ELF-1 (cell line): Measurements from ENCODE around the gene TIMM23.
A peak's percentile ranks its signal among the peaks of the same experiment; 100 is the strongest.
"Not testable (repeated sequence)": the region's sequence is repeated elsewhere in the genome, so short reads cannot be mapped to it uniquely, and the experiment has no call there.

Experiments
- DNase-seq: peaks from one replicate; pipeline ENCODE4 v3.0.0-alpha.2; 2016; ENCODE audit warnings: low read depth, low spot score

Gene TIMM23

DNA sequence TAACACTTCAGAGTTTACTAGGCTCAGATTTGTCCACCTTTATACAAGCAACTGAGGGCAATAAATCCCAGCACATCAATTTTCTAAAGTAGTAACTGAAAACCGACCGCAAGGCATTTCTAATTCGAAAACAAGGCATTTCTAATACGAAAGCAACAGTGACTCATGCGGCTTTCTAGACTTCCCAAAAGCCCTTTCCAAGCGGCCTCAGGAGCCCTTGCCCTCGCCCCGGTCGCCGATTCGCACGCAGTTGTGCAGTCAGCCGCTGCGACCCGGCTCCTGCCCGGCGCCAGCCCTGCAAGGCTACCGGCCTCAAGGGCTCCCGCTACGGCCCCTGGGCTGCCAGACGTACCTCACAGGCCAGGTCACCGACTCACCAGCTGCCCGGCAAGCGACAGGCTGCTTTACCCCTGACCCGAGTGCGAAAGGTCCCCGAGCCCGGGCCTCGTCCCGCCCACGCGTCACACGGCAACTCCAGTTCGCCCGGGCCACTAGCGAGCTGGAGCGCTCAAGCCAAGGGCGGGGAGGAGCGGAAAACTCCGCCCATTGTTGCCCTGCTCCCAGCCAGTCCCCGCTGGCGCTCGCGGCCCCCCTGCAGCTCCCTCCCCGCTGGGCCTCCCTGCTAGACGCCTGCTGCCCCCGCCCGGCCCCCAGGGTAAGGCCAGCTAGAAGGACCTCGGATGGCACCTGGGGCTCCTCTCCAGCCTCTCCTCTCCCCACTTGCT is 50.9 kb downstream of the TIMM23 start:
- DNase-seq, result peak; percentile 97

DNA sequence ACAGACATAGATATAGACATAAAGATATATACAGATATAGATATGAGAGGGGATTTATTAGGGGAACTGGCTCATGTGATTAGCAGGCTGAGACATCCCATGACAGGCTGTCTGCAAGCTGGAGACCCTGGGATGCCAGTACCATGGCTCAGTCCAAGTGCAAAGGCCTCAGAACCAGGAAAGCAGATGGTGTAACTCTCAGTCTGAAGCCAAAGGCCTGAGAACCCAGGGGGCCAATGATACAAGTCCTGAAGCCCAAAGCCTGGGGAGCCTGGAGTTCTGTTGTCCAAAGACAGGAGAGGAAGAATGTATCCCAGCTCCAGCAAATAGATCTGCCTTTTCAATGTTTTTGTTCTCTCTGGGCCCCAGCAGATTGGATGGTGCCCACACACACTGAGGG is 52.7 kb downstream of the TIMM23 start:
- DNase-seq, result no peak

DNA sequence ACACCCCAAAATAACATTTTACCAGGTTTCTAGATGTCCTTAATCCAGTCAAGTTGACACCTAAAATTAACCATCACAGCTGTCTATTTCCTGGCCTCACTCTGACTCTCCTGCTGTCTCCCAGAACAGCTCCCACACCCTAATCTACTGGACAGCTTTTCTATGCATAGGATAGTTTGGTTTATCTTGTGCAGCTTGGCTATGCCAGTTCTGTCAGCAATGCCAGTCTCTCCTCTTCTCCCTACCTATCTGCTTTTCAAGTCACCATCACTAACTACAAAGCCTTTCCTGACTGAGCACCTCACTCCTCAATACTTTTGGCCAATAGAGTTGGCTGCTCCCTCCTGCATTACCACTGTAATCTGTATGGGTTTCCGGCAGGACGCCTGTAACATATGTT is 53.1 kb downstream of the TIMM23 start:
- DNase-seq, result no peak

DNA sequence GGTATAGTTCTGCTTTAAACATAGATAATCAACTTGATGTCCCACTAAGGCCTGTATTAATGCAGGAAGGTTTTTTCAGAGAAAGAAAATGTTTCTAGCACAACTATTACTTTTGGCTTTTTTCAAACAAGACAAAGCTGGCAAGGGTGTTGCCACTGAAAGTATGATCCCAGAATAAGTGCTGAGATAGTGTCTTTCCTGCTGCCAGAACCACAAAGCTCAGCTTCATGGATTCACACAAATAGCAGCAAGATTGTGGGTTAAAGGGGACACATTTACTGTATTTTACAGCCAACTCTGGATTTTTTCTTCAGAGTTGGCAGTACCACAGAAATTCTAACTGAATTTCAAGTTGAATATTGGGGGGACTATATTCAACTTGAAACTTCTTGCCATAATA is 53.8 kb downstream of the TIMM23 start:
- no peak for DNase-seq

DNA sequence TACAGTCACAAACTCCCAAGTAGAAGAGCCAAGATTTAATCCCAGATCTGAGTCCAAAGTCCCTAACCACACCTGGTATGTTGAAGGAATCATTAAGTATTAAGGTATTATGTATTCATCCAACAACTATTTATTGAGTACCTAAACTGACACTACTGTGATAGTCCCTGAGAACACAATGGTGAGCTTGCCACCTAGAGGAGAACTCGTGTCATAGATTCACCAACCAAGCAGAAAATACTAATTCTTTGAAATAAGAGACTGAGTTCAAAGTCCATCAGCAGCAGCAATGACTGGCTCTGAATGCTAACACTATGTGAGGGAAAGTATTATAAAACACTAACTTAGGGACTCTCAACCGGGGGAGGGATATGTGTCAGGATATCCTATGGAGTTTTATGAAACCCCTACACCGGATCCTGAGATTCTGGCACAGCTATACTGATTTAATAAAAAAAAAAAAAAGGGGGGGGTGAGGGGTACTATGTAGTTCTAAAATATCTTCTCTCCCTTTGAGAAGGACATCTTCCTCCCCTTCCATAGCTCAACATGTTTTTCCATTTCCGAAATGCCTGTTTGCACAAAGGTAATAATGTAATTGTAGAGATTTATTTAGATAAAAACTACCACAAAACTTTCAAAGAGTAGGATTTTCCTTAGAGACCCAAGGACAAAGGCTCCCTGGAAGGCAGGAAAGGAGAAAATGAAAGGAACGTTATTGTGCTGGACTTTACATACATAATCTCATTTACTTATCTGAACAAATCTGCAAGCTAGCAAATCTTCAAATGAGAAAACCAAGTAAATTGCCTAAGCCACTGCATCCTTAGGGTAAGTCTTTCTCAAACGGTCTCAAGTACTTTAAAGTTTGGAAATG is 56.5 kb downstream of the TIMM23 start:
- DNase-seq, result no peak

DNA sequence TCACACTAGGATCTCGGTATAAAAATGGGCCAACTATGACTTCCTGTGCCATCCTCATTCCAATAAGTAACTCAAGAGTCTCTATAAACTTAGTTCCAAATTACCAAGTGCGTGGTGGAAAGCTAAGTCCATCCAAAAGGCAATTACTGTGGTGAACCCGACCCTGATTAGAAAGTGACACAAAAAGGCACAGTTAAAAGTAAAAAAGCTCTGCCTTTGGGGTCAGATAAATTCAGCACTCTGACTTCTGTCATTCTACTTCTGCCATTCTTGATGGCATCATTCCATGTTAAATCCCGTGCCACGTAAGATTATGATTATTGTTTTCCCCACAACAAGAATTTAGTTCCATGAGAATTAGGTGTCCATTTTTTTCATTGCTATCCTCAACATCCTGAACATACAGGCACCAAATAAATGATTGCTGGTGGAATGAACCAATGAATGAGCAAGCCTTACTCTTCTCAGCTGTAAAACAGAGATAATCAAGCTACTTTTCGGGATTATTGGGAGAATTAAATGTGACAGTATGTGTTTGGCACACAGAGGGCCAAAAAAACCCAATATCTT is 57.3 kb downstream of the TIMM23 start:
- no peak for DNase-seq

DNA sequence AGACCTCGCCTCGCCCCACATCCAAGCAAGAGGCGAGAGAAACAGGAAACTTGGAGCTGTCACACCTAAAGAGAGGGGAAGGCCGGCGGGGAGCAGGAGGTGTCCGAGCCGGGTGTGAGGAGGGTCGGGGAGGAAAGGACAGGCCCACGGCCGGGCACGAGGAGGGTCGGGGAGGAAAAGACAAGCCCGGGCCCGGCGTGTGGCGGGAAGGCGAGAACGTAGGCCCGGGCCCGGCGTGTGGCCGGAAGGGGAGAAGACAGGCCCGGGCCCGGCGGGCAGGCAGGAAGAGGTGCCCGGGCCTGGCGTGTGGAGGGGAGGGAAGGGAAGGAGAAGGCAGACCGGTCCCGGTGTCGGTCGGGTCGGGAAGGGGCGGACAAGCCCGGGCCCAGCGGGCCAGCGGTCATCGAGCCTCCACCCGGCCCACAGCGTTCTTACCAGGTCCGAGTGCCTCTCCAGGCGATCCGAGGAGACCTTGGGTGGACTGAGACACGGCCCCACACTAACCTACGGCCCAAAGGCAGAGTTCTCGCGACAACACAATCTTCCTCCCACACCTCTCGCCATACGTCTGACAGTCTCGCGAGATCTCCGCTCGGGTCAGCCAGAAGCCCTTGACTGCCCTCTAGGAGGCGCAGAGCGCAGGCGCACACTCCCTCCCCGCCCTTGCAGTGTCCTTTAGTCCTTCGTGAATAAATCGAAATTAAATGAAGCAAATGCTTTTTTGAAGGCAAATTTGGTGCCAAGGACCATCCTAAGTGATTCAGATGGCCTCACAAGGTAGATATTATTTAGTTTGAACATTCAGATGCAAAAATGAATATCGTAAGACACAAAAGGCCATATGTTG is 58.0 kb downstream of the TIMM23 start, which contains the start of gene NCOA4:
Gene NCOA4, minus strand, starts transcription at position 533 of the 847 bp plus-strand sequence. CDS start 13,943 bp downstream, outside the sequence.
- DNase-seq, result peak; percentile 98

DNA sequence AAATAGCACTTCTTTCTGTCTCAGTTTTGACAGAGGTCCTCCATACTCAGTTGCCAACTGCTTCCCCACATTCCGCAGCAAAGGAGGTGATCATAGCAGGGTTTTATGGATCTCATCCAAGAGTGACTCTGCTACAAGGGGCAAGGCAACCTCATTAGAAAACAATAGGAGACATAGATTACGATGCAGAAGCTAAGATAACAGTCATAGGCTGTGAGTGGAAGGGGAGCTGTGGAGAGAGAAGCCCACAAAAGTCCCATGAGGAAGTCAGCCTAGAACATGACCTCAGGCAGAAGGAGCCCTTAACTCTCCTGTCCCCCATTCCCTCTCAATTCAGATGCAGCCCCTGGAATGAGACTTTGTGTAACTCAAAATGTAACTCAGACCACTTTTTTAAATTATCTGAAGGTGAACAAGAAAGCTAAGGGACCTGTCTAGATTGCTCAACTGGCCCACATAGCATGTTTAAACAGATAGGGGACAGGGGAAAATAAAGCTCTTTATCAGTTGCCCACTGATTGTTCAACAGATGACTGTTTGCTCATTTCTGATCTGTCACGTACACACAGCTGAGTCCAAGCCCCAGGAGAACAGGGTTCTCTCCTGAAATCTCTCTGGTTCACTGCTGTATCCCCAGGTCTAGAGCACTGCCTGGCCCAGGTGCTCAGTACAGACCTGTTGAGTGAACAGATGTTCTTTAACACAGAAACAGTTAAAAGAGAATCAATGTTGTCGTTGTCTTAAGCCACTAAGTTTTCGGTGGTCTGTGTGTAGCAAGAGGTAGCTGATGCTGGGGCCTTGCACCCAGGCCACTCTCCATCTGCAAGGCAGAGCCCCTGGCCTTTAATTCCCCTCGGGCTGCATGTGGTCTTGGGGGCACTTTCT is 59.6 kb downstream of the TIMM23 start:
- DNase-seq, result no peak

DNA sequence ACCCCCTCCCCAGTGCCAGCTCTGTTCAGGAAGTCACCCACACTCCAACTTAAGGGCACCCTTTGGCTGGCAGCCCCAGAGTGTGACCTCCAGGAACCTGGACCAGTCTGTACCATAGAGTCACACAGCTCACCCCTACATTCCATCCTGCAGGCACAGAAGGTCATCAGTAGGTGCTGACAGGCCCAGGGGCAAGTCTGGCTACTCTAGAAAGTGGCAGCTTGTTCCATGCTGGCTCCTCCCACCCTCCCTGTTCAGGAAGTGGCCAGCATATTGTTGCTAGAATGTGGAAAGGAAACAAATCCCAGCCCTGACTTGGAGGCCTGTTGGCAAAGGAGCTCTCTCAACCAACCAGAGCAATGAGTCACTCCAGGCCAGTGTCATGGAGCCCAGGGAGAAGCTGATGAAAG is 61.3 kb downstream of the TIMM23 start:
- peak; percentile 81 for DNase-seq

DNA sequence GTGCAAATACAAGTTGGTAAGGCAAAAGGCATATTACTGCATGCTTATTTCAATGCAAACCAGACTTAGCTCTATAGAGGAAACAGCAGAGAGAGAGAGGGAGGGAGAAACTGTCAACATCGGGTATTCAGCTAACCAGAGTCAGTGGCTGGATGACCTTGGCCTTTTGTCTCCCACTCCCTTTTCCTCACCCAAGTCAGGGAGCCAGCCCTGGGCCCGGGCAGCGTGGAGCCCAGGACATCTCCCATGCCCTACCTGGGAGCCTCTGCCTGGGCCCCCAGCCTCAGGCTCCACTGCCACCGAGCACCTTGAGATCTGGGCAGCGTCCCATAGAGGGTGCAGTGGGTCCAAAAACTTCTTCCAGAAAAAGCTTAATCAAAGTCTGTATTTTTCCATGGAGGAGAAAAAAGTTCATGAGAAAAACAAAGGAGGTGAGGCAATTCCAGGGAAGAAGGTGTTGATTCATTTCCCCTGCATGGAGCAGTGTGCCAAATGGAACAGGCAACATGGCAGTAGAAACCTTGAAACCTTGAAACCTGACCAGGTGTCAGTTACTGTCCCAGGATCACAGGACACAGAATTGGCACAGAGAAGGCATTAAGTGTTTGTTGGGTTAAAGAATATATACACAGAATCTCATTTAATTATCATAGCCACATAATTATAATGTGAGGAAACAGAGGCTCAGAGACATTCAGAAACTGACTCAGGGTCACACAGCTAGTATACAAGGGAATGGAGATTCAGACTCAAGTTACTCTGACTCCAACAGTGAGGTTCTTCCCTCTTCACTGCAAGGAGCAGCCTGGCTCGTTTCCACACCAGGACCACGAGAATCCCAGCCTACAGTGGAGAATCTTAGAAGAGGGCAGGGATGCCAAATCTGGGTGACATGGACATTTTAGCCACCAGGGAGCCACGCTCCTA is 63.9 kb downstream of the TIMM23 start:
- no peak for DNase-seq

DNA sequence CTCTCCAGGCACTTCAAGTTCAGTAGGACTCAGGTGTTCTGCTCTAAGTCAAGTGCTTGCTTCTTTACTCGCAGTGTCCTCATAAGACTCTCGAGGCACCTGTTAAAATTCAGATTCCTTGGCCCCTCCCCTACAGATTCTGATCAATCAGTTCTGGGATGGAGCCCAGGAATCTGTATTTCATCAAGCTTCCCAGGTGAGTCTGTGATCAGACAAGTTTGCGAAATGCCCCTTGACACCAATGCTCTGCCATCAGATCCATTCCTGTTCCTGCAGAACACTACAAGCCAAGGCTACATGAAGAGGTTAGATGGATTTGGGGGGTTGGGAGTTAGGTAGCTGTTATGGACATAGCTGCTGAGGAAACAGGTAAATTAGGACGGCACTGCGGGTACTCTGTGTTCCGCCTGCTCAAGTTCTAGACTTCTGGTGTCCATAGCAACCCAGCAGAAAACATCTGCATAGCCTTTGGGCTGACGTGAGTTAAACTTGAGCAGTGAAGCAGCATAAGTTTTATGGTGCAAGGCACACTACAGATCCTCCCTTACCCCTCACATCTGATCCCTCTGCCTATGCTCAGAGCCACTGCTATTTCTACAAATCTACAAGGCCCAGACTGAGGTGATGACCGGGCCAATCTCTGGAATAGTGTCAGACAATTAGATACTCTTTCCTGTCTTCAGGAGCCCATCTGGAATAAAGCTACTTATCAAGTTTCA is 65.0 kb downstream of the TIMM23 start:
- no peak for DNase-seq

DNA sequence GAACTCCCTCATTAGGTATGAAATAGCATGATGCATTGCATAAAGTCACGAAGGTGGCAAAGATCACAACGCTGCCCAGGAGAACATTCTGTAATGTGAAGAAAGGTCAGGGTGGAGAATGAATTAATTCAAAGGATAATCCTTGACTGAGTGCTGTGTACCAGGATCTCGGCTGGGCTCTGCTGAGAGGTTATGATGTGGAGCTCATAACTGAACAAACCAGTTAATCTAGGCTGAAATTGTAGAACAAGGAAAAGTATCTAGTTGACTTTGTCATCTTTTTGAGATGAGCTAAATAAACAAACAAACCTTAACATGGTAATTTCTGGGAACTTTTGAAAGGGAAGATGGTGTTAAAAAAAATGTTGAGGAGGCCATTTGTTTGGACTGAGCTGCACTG is 67.7 kb downstream of the TIMM23 start:
- DNase-seq, result no peak

DNA sequence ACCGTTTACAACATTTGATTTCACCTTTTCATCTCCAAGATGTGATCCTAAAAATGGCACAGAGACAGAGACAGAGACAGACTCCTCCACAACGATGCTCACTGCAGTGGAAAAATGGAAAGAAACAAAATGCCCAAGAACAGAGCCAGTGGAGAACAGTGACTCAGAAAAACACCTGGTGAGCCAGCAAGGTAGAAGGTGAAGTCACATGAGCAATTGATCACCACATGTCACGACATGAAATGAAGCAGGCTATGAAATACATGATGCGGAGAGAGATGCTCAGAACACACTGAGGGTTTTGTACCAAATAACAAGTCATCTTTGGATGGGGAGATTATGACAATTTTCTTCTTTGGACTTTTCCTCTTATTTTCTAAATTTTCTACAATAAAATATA is 70.2 kb downstream of the TIMM23 start:
- no peak for DNase-seq

DNA sequence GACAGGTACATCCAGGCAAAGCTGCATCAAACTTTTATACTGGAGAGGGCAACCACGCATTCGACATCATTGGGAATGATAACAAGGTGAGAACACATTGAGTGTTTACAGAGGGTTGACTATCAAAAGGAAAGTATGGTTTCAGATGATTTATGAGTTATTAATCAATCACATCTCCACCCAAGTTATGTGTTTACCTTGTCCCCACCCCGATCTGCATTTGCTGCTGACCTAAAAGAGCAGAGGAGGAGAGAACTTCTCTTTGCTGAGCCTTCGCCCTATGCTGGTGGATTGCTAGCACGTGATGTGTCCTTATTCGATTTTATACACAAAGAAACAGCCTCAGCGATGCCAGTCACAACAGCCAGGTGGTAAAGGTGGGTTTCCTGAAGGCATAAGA is 74.0 kb downstream of the TIMM23 start, which contains the start of gene MSMB:
Gene MSMB, minus strand, starts transcription at position 9 of the 400 bp plus-strand sequence. CDS start 32 bp downstream, outside the sequence.
- no peak for DNase-seq

DNA sequence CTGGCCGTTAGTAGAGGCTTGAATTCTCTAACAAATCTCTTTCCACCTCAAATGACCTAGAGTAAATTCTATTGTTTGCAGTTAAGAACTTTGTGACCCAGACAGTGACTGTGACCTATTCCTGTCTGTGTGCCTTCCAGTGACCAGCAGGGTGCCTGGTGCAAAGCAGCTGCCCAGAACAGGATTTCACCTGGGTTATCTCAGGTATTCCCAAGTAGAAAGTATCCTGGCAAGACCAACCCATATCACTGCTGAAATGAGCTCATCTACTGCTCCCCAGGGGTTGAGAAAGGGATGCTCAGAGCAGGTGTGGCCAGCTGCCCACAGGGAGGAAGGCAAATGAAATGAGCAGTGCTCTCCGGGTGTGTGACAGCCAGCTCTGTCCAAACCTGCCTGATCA is 75.9 kb downstream of the TIMM23 start:
- no peak for DNase-seq

DNA sequence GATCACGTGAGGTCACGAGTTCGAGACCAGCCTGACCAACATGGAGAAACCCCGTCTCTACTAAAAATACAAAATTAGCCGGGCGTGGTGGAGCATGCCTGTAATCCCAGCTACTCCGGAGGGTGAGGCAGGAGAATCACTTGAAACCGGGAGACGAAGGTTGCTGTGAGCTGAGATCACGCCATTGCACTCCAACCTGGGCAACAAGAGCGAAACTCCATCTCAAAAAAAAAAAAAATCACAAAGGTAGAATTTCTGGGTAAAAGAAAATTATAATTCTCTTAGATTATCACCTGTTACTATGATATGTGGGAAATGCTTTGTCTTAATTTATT is 77.2 kb downstream of the TIMM23 start:
- not testable (repeated sequence) for DNase-seq

DNA sequence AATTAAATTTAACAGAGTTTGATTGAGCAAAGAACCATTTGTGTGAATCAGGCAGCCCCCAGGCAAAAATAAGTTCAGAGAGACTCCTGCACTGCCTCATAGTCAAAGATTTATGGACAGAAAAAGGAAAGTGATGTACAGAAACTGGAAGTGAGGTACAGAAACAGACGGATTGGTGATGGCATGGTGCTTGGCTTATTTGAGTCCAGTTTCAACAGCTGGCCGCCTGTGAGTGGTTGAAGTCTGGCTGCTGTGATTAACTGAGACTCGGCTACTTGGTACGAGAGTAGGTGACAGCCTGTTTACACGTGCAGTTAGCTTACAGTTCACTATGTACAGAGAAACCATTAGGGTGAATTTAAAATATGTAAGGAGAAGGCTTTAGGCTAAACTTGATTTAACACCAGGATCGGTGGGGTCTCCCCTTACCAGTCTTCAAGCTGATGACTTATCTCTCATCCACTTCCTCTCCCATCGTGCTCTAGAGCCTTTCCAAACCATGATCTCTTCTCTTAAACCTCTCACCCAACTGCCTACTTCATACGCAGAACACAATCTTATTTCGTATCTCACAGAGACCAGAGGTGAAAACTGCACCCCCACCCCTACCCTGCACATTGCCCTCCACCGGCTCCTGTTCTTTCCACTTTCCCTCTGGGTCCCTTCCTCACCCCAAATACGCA is 78.8 kb downstream of the TIMM23 start:
- DNase-seq, result no peak
